Tibial nerve (tissue), 3 donors: ENCODE results near the gene TESMIN.

Experiments
- CTCF ChIP-seq, 5 experiments: fragments of 200-600 bp in 3 of 5; fragments of 450-650 bp in 2 of 5; sonication (generic) in 3 of 5; IDR thresholded peaks; one replicate each; pipeline ENCODE4 v1.5.1; 2016 to 2019; ENCODE audit warnings: antibody characterized with exemption in 5 of 5, mild to moderate bottlenecking in 3 of 5, moderate library complexity in 2 of 5
- POLR2A ChIP-seq, 2 donors: fragments of 450-650 bp; IDR thresholded peaks; one replicate each; pipeline ENCODE4 v1.6.1; 2017; ENCODE audit warnings: antibody characterized with exemption in 2 of 2, mild to moderate bottlenecking in 2 of 2, moderate library complexity in 2 of 2

- TF ChIP-seq POLR2A (IDR thresholded peaks at IDR 0.05) (no peak), CTCF (IDR thresholded peaks at IDR 0.05) (no peak)
Observed at GRCh38 chr11:68667511-68668500, 83.5 kb downstream of the TESMIN start.
